ENCODE results near the gene KCNH1. TPM values are rescaled to one million over a fixed set of nuclear protein-coding genes. Genes with fewer than 3 reads are reported as not detected.

Gene KCNH1
- total and polyA plus RNA-seq, 9 donors, result 0.11 to 0.46 TPM; not detected in 7

- no peaks in the 10 kb centered on the region for H3K36me3 ChIP-seq
- H3K9me3 ChIP-seq, result no peaks in the 10 kb centered on the region
- H3K27ac ChIP-seq, result no peak overlapping the region
- TF ChIP-seq POLR2A (IDR thresholded peaks at IDR 0.05), result no peak
- TF ChIP-seq EP300 (IDR thresholded peaks at IDR 0.05), result no peak
- no peak for TF ChIP-seq CTCF (IDR thresholded peaks at IDR 0.05)
- 92 to 96% (median 94%) methylated on average over 5 of the region's 5 CpGs for WGBS, 3 donors
- no peak for DNase-seq
- H3K4me3 ChIP-seq, result no peak overlapping the region
- intact Hi-C loops (cut with DNase I), result no loop called here
- H3K4me1 ChIP-seq (ENCODE audit: insufficient read depth), result no peaks in the 10 kb centered on the region
- no peaks in the 10 kb centered on the region for H3K27me3 ChIP-seq
Observed at GRCh38 chr1:210826686-210827085, 307.3 kb downstream of the KCNH1 start.

- Histone ChIP-seq H3K4me3 (no peak overlapping the region), H3K27me3 (no peaks in the 10 kb centered on the region), H3K27ac (no peak overlapping the region), H3K9me3 (no peaks in the 10 kb centered on the region), H3K4me1 (ENCODE audit: insufficient read depth) (no peaks in the 10 kb centered on the region), H3K36me3 (no peaks in the 10 kb centered on the region)
- intact Hi-C loops (cut with DNase I), result no loop called here
- DNase-seq, result no peak
- 53 to 73% (median 62%) methylated on average over 1 of the region's 1 CpG for WGBS, 3 donors
- TF ChIP-seq CTCF (IDR thresholded peaks at IDR 0.05) (no peak), EP300 (IDR thresholded peaks at IDR 0.05) (no peak)
Observed at GRCh38 chr1:210822932-210823331, 311.0 kb downstream of the KCNH1 start.

DNA sequence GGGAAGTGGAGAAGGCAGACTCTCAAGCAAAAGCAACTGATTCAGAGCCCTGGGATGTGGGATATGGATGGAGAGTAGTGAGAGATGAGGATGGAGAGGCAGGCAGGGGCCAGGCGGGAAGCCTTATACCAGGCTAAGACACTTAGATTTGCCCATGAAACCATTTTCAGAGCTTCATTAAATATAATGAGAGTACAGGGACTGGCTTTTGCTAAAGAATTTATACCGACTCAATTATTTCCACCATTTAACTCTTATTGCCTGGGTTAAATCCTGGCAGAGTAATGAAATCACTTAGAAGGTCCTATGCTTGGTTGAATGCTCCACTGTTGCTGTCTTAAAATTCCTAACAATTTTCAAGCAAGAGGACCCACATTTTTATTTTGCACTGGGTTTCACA is 311.7 kb downstream of the KCNH1 start:
- intact Hi-C loops (cut with DNase I), result no loop called here
- Histone ChIP-seq H3K4me3 (no peak overlapping the region), H3K27ac (no peak overlapping the region), H3K27me3 (no peaks in the 10 kb centered on the region), H3K9me3 (no peaks in the 10 kb centered on the region), H3K4me1 (ENCODE audit: insufficient read depth) (no peaks in the 10 kb centered on the region), H3K36me3 (no peaks in the 10 kb centered on the region)
- TF ChIP-seq POLR2A (IDR thresholded peaks at IDR 0.05) (no peak), EP300 (IDR thresholded peaks at IDR 0.05) (no peak), CTCF (IDR thresholded peaks at IDR 0.05) (no peak)
- DNase-seq, result no peak
- 41 to 79% (median 70%) methylated on average over 2 of the region's 2 CpGs for WGBS, 3 donors

DNA sequence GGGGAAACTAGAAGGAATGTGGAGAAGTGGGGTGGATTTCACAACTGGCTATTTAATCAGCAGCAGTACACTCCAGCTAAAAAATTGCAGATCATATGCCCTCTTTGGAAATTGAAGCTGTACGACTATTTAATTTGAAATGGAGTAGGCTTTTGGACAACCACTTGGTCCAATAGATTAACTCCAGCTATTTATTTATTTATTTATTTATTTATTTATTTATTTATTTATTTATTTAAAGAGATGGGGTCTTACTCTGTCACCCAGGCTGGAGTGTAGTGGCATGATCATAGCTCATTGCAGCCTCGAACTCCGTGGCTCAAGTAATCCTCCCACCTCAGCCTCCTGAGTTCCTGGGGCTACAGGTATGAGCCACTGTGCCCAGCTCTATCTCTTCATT is 312.3 kb downstream of the KCNH1 start:
- TF ChIP-seq EP300 (IDR thresholded peaks at IDR 0.05) (no peak), POLR2A (IDR thresholded peaks at IDR 0.05) (no peak), CTCF (IDR thresholded peaks at IDR 0.05) (no peak)
- no peak for DNase-seq
- intact Hi-C loops (cut with DNase I), result no loop called here
- H3K4me1 ChIP-seq (ENCODE audit: insufficient read depth), result no peaks in the 10 kb centered on the region
- H3K4me3 ChIP-seq, result no peak overlapping the region
- 60 to 91% (median 75%) methylated on average over 3 of the region's 3 CpGs for WGBS, 3 donors
- no peak overlapping the region for H3K27ac ChIP-seq
- H3K36me3 ChIP-seq, result no peaks in the 10 kb centered on the region
- no peaks in the 10 kb centered on the region for H3K27me3 ChIP-seq
- H3K9me3 ChIP-seq, result no peaks in the 10 kb centered on the region

GRCh38 chr1:210819266-210819665 is 314.7 kb downstream of the KCNH1 start:
- Histone ChIP-seq H3K27me3 (no peaks in the 10 kb centered on the region), H3K9me3 (no peaks in the 10 kb centered on the region), H3K36me3 (no peaks in the 10 kb centered on the region), H3K4me1 (ENCODE audit: insufficient read depth) (no peaks in the 10 kb centered on the region), H3K4me3 (no peak overlapping the region), H3K27ac (no peak overlapping the region)
- no peak for TF ChIP-seq EP300 (IDR thresholded peaks at IDR 0.05)
- no peak for TF ChIP-seq CTCF (IDR thresholded peaks at IDR 0.05)
- no peak for TF ChIP-seq POLR2A (IDR thresholded peaks at IDR 0.05)
- intact Hi-C loops (cut with DNase I), result no loop called here
- DNase-seq, result no peak
- 16 to 35% (median 32%) methylated on average over 4 of the region's 4 CpGs for WGBS, 3 donors
